OCI-LY3 (cell line): ENCODE results near the gene PCSK6.

ENCODE experiments used
- H2AFZ ChIP-seq: fragments of 200-600, 300-600 bp; shearing (Covaris generic); 2 replicates; pipeline ENCODE4 v1.6.0; 2014; ENCODE audit warnings: antibody characterized with exemption, low read depth, low read length
- H3K27ac ChIP-seq: fragments of 200-600, 300-600 bp; sonication (generic); 2 replicates; pipeline ENCODE4 v1.5.1; 2014; ENCODE audit warnings: mild to moderate bottlenecking, low read length, moderate library complexity, mixed read lengths
- H3K27me3 ChIP-seq: fragments of 200-600, 300-600 bp; sonication (generic); 2 replicates; pipeline ENCODE4 v1.6.1; 2014; ENCODE audit warnings: low read depth, low read length, mixed read lengths
- H3K36me3 ChIP-seq: fragments of 200-600, 300-600 bp; sonication (generic); replicated peaks from 2 replicates; pipeline ENCODE3; 2014; ENCODE audit warnings: low read depth, low read length, mixed read lengths
- H3K4me1 ChIP-seq: fragments of 300-600, 200-600 bp; sonication (generic); 2 replicates; pipeline ENCODE4 v1.6.1; 2014; ENCODE audit warnings: low read length, mixed read lengths
- H3K4me2 ChIP-seq: fragments of 200-600, 300-600 bp; sonication (generic); 2 replicates; pipeline ENCODE4 v1.6.1; 2014; ENCODE audit warnings: low read length, mixed read lengths
- H3K4me3 ChIP-seq: fragments of 300-600, 200-600 bp; sonication (generic); 2 replicates; pipeline ENCODE4 v1.5.1; 2014; ENCODE audit warnings: antibody characterized with exemption, mild to moderate bottlenecking, low read length, moderate library complexity
- H3K79me2 ChIP-seq: fragments of 300-600, 200-600 bp; shearing (Covaris generic); 2 replicates; pipeline ENCODE4 v1.6.1; 2014; ENCODE audit warnings: mild to moderate bottlenecking, low read length, mixed read lengths
- H3K9ac ChIP-seq: fragments of 300-600, 200-600 bp; shearing (Covaris generic); 2 replicates; pipeline ENCODE4 v1.6.0; 2014; ENCODE audit warnings: mild to moderate bottlenecking, low read length, moderate library complexity
- H3K9me3 ChIP-seq: fragments of 200-600, 300-600 bp; shearing (Covaris generic); 2 replicates; pipeline ENCODE4 v1.6.1; 2014; ENCODE audit warnings: low read length, mixed read lengths; ENCODE audit not compliant: insufficient read depth
- H4K20me1 ChIP-seq: fragments of 200-600, 300-600 bp; sonication (generic); 2 replicates; pipeline ENCODE4 v1.6.1; 2016; ENCODE audit warnings: low read length, mixed read lengths; ENCODE audit not compliant: insufficient read depth
- CTCF ChIP-seq: fragments of 200-600, 300-600 bp; sonication (generic); IDR thresholded peaks from 2 replicates; pipeline ENCODE4 v1.5.1; 2014; ENCODE audit warnings: antibody characterized with exemption, low read length, low read depth
- EZH2phosphoT487 ChIP-seq: fragments of 200-600 bp; shearing (Covaris generic); IDR thresholded peaks from 2 replicates; pipeline ENCODE4 v1.6.1; 2018; ENCODE audit warnings: antibody characterized with exemption, mixed run types, low read depth

The PCSK6 gene

DNA sequence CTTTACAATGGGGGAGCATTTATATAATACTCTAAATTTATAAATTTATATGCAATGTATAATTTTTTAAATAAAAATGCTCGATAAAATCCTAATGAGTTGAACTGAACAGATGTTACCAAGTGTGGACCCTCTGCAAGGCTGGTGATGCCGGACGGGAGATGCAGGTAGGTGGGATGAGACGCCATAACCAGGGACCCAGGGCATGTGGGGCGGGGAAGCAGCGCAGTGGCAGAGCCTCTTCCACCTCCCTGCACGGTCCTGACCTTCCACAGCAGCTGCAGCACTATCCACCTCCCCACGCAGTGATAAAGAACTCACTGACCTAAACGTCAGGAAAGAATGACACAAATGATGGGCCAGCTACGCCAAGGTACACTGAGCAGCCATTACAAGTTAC is 12.8 kb downstream of the PCSK6 start:
- H3K79me2 ChIP-seq: no peaks in the 10 kb centered on the region
- H3K36me3 ChIP-seq: no peaks in the 10 kb centered on the region
- no peak overlapping the region for H3K4me3 ChIP-seq
- no peak overlapping the region for H3K27ac ChIP-seq
- no peak overlapping the region for H3K4me2 ChIP-seq
- TF ChIP-seq CTCF (no peak), EZH2phosphoT487 (no peak)
- H2AFZ ChIP-seq: no peak overlapping the region
- H3K9me3 ChIP-seq: no peaks in the 10 kb centered on the region
- H4K20me1 ChIP-seq: no peaks in the 10 kb centered on the region
- H3K27me3 ChIP-seq: peaks cover 14% of the 10 kb centered on the region
- no peak overlapping the region for H3K9ac ChIP-seq
- no peaks in the 10 kb centered on the region for H3K4me1 ChIP-seq

DNA sequence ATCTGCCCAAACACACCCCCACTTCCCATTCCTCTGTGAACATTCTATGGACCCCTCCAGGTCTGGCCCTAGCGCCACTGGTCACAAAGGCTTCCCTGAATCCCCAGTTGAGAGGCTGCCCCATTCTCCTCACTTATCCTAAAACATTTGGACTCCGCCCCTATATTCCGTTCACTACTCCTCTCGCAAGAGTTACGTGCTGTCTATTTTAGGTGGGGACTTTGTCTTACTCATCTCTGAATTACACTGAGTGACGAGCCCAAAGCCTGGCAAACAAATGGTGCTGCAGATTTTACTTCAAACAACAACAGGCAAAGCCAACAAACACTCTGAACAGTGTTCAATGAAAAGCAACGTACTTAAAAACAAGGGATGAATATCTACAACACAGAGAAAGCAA is 14.5 kb downstream of the PCSK6 start:
- H3K27me3 ChIP-seq: peaks cover 27% of the 10 kb centered on the region
- H3K4me1 ChIP-seq: no peaks in the 10 kb centered on the region
- no peaks in the 10 kb centered on the region for H4K20me1 ChIP-seq
- no peak overlapping the region for H3K9ac ChIP-seq
- no peaks in the 10 kb centered on the region for H3K36me3 ChIP-seq
- no peaks in the 10 kb centered on the region for H3K9me3 ChIP-seq
- H3K27ac ChIP-seq: no peak overlapping the region
- no peak overlapping the region for H3K4me2 ChIP-seq
- no peak overlapping the region for H2AFZ ChIP-seq
- TF ChIP-seq CTCF (no peak), EZH2phosphoT487 (no peak)
- no peak overlapping the region for H3K4me3 ChIP-seq
- H3K79me2 ChIP-seq: no peaks in the 10 kb centered on the region

DNA sequence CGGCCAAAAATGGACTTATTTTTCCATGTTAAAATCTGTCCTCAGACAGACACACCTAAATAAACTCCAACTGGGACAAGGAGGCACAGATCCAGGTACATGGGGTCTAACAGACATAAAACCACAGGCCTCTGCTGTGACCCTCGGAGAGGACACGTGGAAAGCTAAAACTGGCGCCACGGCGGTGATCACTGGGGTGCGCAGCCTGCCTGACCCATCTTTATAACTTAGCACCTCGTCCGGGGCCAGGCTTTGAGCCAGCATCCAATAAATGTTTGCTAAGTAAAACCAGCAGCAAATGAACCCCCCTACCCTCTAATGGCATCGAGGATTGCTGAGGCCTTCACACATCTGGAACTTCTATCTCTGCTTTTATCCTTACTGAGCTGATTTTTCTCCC is 15.3 kb downstream of the PCSK6 start:
- Histone ChIP-seq H3K27me3 (peaks cover 35% of the 10 kb centered on the region), H3K4me2 (no peak overlapping the region), H3K36me3 (no peaks in the 10 kb centered on the region), H3K4me3 (no peak overlapping the region), H3K27ac (no peak overlapping the region), H2AFZ (no peak overlapping the region), H4K20me1 (no peaks in the 10 kb centered on the region), H3K9ac (no peak overlapping the region), H3K9me3 (no peaks in the 10 kb centered on the region), H3K79me2 (no peaks in the 10 kb centered on the region), H3K4me1 (no peaks in the 10 kb centered on the region)
- TF ChIP-seq EZH2phosphoT487 (no peak), CTCF (no peak)

- H3K79me2 ChIP-seq: no peaks in the 10 kb centered on the region
- H3K9ac ChIP-seq: no peak overlapping the region
- H3K4me1 ChIP-seq: no peaks in the 10 kb centered on the region
- H3K36me3 ChIP-seq: no peaks in the 10 kb centered on the region
- H3K4me2 ChIP-seq: no peak overlapping the region
- H3K4me3 ChIP-seq: no peak overlapping the region
- TF ChIP-seq CTCF: no peak
- no peak for TF ChIP-seq EZH2phosphoT487
- H3K27ac ChIP-seq: no peak overlapping the region
- H3K9me3 ChIP-seq: no peaks in the 10 kb centered on the region
- H2AFZ ChIP-seq: no peak overlapping the region
- H3K27me3 ChIP-seq: peaks cover 51% of the 10 kb centered on the region
- no peaks in the 10 kb centered on the region for H4K20me1 ChIP-seq
These were observed 17.5 kb downstream of the PCSK6 start for GRCh38 chr15:101472033-101472432.
